Activated CD8-positive, alpha-beta memory T cell treated with anti-CD3 and anti-CD28 coated beads for 48 hours (primary cell): ENCODE measurements around the gene TTLL5.

Source experiments
- DNase-seq, 3 experiments: peaks; one replicate each; pipeline ENCODE4 v3.0.0-alpha.2; 2020; ENCODE audit warnings: low read depth in 2 of 3, low spot score in 2 of 3

Gene TTLL5

DNA sequence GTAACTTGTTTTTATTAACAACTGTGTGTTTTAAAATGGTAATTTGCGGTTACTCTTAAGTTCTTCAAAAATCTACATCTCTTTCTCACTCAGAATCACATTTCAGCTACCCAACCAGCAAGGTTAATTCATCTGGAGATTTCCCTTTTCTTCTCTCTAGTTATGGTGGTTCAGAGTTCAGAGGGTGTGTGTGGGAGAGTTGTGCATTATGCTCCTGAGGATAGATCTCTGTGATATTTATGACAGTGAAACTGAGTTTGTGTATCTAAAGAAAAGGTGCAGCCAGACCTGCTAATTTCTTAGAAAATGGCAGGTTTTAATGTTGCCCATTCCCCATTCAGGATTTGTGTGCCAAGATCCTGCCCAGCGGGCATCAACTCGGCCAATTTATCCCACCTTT lies 73.8 kb downstream of the TTLL5 start:
- DNase-seq, result no peak

DNA sequence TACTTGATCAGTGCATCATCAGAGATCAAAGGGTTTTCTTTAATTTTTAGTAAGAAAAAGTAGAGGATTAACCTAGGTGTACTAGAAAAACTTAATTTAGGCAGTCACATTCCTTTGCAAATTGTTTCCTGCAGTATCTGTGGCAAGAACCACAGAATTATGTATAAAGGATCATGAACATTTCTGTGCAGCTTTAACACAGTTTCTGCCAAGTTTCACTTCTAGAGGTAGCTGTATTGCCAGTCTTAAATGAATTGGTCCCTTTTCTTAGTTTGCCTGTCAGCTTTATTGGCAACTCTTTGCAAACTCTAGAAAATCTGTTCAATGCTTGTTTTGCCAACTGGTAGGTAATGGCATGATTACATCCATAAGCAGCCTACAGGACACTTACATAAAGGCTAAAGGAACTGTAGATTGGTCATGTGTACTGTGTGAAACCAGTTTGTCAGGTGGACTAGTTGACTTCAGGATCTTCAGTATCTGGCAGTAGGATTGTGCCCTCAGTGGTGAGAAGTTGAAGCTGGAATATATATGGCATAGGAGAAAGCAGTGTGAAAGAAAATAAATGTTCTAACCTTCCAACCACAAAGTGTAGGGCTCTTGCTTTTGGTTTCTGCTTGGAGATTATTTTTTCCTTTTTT lies 75.9 kb downstream of the TTLL5 start:
- no peak for DNase-seq

DNA sequence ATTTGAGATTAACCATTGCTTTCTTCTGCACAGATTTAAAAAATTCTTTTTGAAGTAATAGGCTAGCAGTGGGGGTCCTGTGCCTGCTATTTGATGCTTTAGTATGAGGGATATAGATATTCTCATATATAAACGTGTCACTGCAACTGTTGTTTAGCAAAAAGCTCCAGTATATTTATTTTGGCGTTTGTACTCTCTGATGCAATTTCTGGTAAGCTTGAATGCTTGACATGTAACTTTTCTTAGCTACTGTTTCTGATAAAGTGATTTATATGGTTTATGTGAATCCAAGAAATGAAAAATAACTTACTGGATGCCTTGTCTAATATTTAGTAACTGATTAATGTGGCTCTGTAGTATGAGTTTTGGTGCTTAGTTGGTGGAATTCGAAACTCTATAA lies 77.1 kb downstream of the TTLL5 start:
- DNase-seq, result no peak

- no peak for DNase-seq
These were observed 81.8 kb downstream of the TTLL5 start for GRCh38 chr14:75742867-75743266.

- DNase-seq, result no peak
These were observed 86.9 kb downstream of the TTLL5 start for GRCh38 chr14:75747899-75748298.

- DNase-seq, result no peak
These were observed 87.3 kb downstream of the TTLL5 start for GRCh38 chr14:75748336-75748735.

DNA sequence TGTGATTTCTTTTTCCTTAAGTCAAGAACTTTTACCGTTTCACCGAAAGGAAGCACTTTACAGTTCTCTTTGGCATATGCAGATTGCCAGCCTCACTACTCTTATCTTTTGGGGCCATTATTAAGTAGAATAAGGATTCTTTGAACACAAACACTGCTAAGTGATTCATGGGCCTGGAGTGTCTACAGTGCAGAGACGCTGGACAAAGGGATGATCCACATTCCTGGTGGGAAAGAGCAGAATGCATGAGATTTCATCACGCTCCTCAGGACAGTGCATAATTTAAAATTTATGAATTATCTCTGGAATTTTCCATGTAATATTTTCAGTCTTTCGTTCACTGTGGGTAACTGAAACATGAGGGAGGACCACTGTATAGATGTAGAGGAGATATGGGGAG lies 90.2 kb downstream of the TTLL5 start:
- DNase-seq, result no peak

GRCh38 chr14:75752086-75752485 lies 91.0 kb downstream of the TTLL5 start:
- no peak for DNase-seq

- no peak for DNase-seq
These were observed 92.0 kb downstream of the TTLL5 start for GRCh38 chr14:75752907-75753594.

GRCh38 chr14:75753696-75754095 lies 92.7 kb downstream of the TTLL5 start:
- no peak for DNase-seq

DNA sequence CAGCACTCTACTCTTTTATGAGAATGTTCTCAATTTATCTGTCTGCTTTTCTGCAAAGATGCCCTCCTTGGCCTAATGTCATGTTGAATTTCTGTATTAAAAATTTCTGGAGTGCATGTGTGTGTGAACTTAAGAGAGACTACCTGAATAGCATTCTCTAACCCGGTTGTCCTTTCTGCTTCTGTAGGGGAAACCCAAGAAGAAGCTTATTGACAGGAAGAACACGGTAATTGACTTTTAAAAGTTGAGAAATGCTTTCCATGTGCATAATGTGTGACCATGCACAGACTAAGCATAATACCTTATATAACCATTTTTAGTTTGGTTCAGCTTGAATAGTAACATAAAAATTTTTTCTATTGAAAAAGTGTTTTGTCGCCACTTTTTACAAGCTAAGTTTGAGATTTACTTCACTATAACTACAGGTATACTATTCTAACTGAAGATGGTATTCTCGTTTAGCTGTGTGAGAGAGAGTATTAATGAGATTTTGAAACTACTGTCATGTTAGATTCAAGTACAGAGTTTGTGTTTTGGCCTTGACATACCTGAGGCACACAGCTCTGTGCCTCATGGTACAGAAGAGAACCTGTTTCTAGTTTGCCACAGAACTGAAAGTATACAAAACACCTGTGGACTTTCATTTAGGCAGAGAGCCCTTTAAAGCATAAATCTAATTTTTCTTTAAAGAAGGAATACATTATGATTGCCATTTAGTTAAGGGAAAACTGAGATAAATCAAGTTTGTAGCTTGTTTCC lies 96.8 kb downstream of the TTLL5 start:
- DNase-seq, result no peak

DNA sequence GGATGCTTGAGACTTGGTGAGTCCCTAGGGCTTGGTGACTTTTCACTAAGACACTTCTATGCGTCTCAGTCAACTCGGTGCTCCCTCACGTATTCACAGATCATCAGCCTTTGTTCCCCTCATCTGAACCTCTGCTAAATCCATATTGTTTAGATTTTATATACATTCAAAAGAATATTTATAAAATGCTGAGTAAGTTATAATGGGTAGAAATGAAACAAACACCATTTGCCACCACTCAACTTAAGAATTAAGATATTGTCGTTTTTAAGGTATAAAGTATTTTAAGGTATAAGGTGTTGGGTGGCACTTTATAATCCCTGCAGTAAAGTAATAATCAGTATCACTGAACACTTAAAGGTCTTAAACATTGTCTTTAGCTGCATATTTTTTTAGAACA lies 103.0 kb downstream of the TTLL5 start:
- no peak for DNase-seq

- DNase-seq, result no peak
These were observed 108.1 kb downstream of the TTLL5 start for GRCh38 chr14:75769047-75769685.

GRCh38 chr14:75770635-75771034 lies 109.6 kb downstream of the TTLL5 start:
- no peak for DNase-seq

GRCh38 chr14:75771595-75771994 lies 110.5 kb downstream of the TTLL5 start:
- no peak for DNase-seq

- DNase-seq, result no peak
These were observed 112.0 kb downstream of the TTLL5 start for GRCh38 chr14:75773046-75773445.

GRCh38 chr14:75781096-75781495 lies 120.0 kb downstream of the TTLL5 start:
- no peak for DNase-seq

GRCh38 chr14:75783184-75783583 lies 122.1 kb downstream of the TTLL5 start:
- DNase-seq, result no peak

- no peak for DNase-seq
These were observed 122.7 kb downstream of the TTLL5 start for GRCh38 chr14:75783602-75784313.

DNA sequence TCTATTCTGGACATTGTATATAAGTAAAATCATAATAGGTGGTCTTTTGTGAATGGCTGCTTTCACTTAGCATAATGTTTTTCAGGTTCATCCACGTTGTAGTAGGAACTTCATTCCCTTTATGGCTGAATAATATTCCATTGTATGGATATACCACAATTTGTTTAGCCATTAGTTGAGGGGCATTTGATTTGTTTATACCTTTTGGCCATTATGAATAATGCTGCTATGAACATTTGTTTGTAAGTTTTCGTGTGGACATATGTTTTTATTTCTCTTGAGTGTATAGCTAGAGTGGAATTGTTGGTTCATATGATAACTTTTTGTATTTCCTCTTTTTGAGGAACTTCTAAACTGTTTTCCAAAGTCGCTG lies 123.3 kb downstream of the TTLL5 start:
- DNase-seq, result no peak

GRCh38 chr14:75793806-75794205 lies 132.8 kb downstream of the TTLL5 start:
- no peak for DNase-seq
